HG02981 (cell line): ENCODE results near the gene RRP8.

Experiments
- ATAC-seq: cut with Tn5 transposase; IDR thresholded peaks from one replicate; pipeline ENCODE4 v1.9.1; 2021; ENCODE audit warnings: mild to moderate bottlenecking, moderate library complexity; ENCODE audit not compliant: unreplicated experiment

RRP8 gene

GRCh38 chr11:6572215-6572614 is 31.2 kb downstream of the RRP8 start:
- ATAC-seq: no peak

GRCh38 chr11:6571434-6572008 is 31.9 kb downstream of the RRP8 start:
- no peak for ATAC-seq

- ATAC-seq: no peak
Measured at GRCh38 chr11:6570691-6571427, 32.6 kb downstream of the RRP8 start.

GRCh38 chr11:6569706-6570105 is 33.7 kb downstream of the RRP8 start:
- no peak for ATAC-seq

- no peak for ATAC-seq
Measured at GRCh38 chr11:6568191-6568918, 35.1 kb downstream of the RRP8 start.

- no peak for ATAC-seq
Measured at GRCh38 chr11:6567371-6567745, 36.1 kb downstream of the RRP8 start.

- ATAC-seq: no peak
Measured at GRCh38 chr11:6566704-6567370, 36.6 kb downstream of the RRP8 start.

GRCh38 chr11:6565988-6566703 is 37.3 kb downstream of the RRP8 start:
- no peak for ATAC-seq

GRCh38 chr11:6565325-6565724 is 38.1 kb downstream of the RRP8 start:
- no peak for ATAC-seq

- no peak for ATAC-seq
Measured at GRCh38 chr11:6563667-6564066, 39.7 kb downstream of the RRP8 start.

GRCh38 chr11:6563121-6563619 is 40.2 kb downstream of the RRP8 start:
- ATAC-seq: no peak

- ATAC-seq: no peak
Measured at GRCh38 chr11:6561288-6561687, 42.1 kb downstream of the RRP8 start.

GRCh38 chr11:6559369-6559768 is 44.0 kb downstream of the RRP8 start:
- no peak for ATAC-seq

GRCh38 chr11:6557761-6558674 is 45.4 kb downstream of the RRP8 start:
- no peak for ATAC-seq

- ATAC-seq: no peak
Measured at GRCh38 chr11:6557063-6557462, 46.4 kb downstream of the RRP8 start.

GRCh38 chr11:6556139-6556949 is 47.1 kb downstream of the RRP8 start:
- ATAC-seq: no peak

- no peak for ATAC-seq
Measured at GRCh38 chr11:6554828-6555706, 48.3 kb downstream of the RRP8 start.

- no peak for ATAC-seq
Measured at GRCh38 chr11:6553634-6554033, 49.8 kb downstream of the RRP8 start.
